Fibroblast of lung (primary cell): ENCODE data around the gene SMCO2. TPM values are rescaled to one million over a fixed set of nuclear protein-coding genes. Genes with fewer than 3 reads are reported as not detected.

Source experiments
- DNase-seq, 2 donors: peaks; one replicate each; pipeline versions ENCODE4 v3.0.0 to v3.0.0-alpha.2; 2010; ENCODE audit warnings: low read depth in 2 of 2
- H2AFZ ChIP-seq: 2 replicates; pipeline ENCODE4 v1.5.1; 2012; ENCODE audit warnings: low read length, control low read depth, inconsistent platforms
- H3K27ac ChIP-seq: 2 replicates; pipeline ENCODE4 v1.5.1; 2011; ENCODE audit warnings: low read length, control low read depth; ENCODE audit not compliant: insufficient read depth
- H3K27me3 ChIP-seq: 2 replicates; pipeline ENCODE4 v1.5.1; 2011; ENCODE audit warnings: mild to moderate bottlenecking, low read length; ENCODE audit not compliant: control insufficient read depth, insufficient read depth
- H3K36me3 ChIP-seq: 2 replicates; pipeline ENCODE4 v1.5.1; 2011; ENCODE audit warnings: low read length; ENCODE audit not compliant: control insufficient read depth, insufficient read depth
- H3K4me1 ChIP-seq: 2 replicates; pipeline ENCODE4 v1.5.1; 2011; ENCODE audit warnings: low read length; ENCODE audit not compliant: control insufficient read depth, insufficient read depth; ENCODE audit errors: extremely low read depth
- H3K4me2 ChIP-seq: 2 replicates; pipeline ENCODE4 v1.5.1; 2011; ENCODE audit warnings: low read length, control low read depth; ENCODE audit not compliant: insufficient read depth; ENCODE audit errors: extremely low read depth
- H3K4me3 ChIP-seq, 4 experiments: fragments of 200-600 bp in 1 of 4; sonication (generic) in 1 of 4; replicated peaks in 1 of 4; 2 replicates each; pipeline ENCODE4 v1.5.1; 2011 to 2016; ENCODE audit warnings: low read length in 4 of 4, low read depth in 3 of 4, mild to moderate bottlenecking in 3 of 4, control low read depth in 2 of 4, inconsistent platforms in 1 of 4, mixed read lengths in 1 of 4; ENCODE audit not compliant: insufficient read depth in 1 of 4; ENCODE audit errors: control extremely low read depth in 1 of 4
- H3K79me2 ChIP-seq: 2 replicates; pipeline ENCODE4 v1.5.1; 2012; ENCODE audit warnings: mild to moderate bottlenecking, low read length, inconsistent platforms; ENCODE audit not compliant: control insufficient read depth, insufficient read depth
- H3K9ac ChIP-seq: 2 replicates; pipeline ENCODE4 v1.5.1; 2011; ENCODE audit warnings: mild to moderate bottlenecking, low read length, control low read depth; ENCODE audit not compliant: insufficient read depth
- H3K9me3 ChIP-seq: 2 replicates; pipeline ENCODE4 v1.5.1; 2012; ENCODE audit warnings: low read depth, low read length; ENCODE audit not compliant: control insufficient read depth, insufficient read depth
- H4K20me1 ChIP-seq: 2 replicates; pipeline ENCODE4 v1.5.1; 2011; ENCODE audit warnings: low read length; ENCODE audit not compliant: control insufficient read depth, insufficient read depth; ENCODE audit errors: extremely low read depth
- CTCF ChIP-seq, 2 donors: IDR thresholded peaks in 1 of 2; conservative IDR thresholded peaks in 1 of 2; 1 replicate in 1 of 2; 2 replicates in 1 of 2; pipeline ENCODE4 v1.5.1; 2011 to 2012; ENCODE audit warnings: low read length in 2 of 2, control low read depth in 1 of 2, inconsistent platforms in 1 of 2, low read depth in 1 of 2, mild to moderate bottlenecking in 1 of 2
- EZH2 ChIP-seq: IDR thresholded peaks from 2 replicates; pipeline ENCODE4 v1.5.1; 2012; ENCODE audit warnings: low read length, control low read depth, mild to moderate bottlenecking; ENCODE audit errors: missing control alignments
- polyA plus RNA-seq, 2 donors: library from polyadenylated mRNA; depleted of rRNA in 1 of 2; stranded (reverse) in 1 of 2; unstranded in 1 of 2; fragments of >200 nt; gene quantifications; 2 replicates each; pipeline ENCODE4 v1.2.1, GENCODE V29; 2011 to 2012; ENCODE audit warnings: missing spikeins in 1 of 2
- total RNA-seq: library from RNA; depleted of rRNA; stranded (reverse); fragments of >200 nt; gene quantifications from 2 replicates; pipeline ENCODE4 v1.2.1, GENCODE V29; 2014

The SMCO2 gene
- total and polyA plus RNA-seq, 2 donors (not counting 1 experiment from before 2014, with no cell fraction given), result not detected

GRCh38 chr12:27528788-27529187, 82.3 kb downstream of the SMCO2 start:
- no peak overlapping the region for H3K9ac ChIP-seq
- no peak for DNase-seq
- no peaks in the 10 kb centered on the region for H3K36me3 ChIP-seq
- H3K4me1 ChIP-seq, result no peaks in the 10 kb centered on the region
- no peaks in the 10 kb centered on the region for H4K20me1 ChIP-seq
- no peak overlapping the region for H3K4me3 ChIP-seq
- no peaks in the 10 kb centered on the region for H3K9me3 ChIP-seq
- no peak for TF ChIP-seq EZH2
- TF ChIP-seq CTCF (conservative IDR thresholded peaks at IDR 0.05 in 1 of 2, IDR thresholded peaks at IDR 0.05 in 1 of 2; ENCODE audit: low read depth in 1 of 2, low read length in 2 of 2), result no peak
- no peak overlapping the region for H2AFZ ChIP-seq
- H3K27me3 ChIP-seq, result no peaks in the 10 kb centered on the region
- peaks cover 89% of the 10 kb centered on the region for H3K79me2 ChIP-seq
- no peak overlapping the region for H3K4me2 ChIP-seq
- no peak overlapping the region for H3K27ac ChIP-seq

DNA sequence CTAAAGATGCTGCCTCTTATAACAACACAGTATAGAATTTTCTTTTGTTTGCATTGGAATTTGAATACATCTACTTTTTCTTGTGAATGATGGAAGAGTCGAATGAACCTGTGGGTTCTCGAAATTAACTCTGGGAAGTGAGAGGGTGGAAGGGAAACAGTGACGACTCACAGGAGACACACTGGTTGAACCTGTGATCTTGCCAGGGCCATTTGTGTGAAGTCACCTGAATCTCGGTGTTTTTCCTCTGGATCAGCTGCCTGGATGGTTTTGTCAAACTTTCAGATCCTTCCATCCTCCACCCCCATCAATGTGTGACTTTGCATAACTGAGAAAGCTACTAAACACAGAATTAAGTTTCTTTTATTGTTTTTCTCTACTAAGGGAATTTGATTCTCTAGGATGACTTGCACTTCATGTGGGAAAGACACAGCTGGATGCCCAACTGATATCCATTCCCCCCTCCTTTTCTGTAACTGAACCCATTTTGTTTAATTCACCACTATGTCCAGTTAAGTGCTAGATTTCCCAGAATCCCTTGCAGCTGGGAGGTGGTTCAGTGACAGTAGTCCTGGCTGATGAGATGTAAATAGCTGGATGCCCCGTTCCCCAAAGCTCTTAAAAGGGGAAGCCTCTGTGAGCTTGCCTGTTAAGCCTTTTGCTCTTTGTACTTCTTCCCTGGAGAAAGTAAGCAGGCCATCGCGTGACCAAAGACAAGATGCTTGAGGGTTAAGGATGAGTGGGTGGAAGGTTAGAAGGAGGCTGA, 83.8 kb downstream of the SMCO2 start:
- peaks cover 92% of the 10 kb centered on the region for H3K79me2 ChIP-seq
- H3K9ac ChIP-seq, result no peak overlapping the region
- H3K9me3 ChIP-seq, result no peaks in the 10 kb centered on the region
- no peaks in the 10 kb centered on the region for H4K20me1 ChIP-seq
- no peaks in the 10 kb centered on the region for H3K4me1 ChIP-seq
- H2AFZ ChIP-seq, result no peak overlapping the region
- TF ChIP-seq CTCF (conservative IDR thresholded peaks at IDR 0.05 in 1 of 2, IDR thresholded peaks at IDR 0.05 in 1 of 2; ENCODE audit: low read depth in 1 of 2, low read length in 2 of 2), result no peak
- no peak for TF ChIP-seq EZH2
- H3K4me2 ChIP-seq, result no peak overlapping the region
- H3K4me3 ChIP-seq, result no peak overlapping the region
- DNase-seq, result no peak
- H3K36me3 ChIP-seq, result no peaks in the 10 kb centered on the region
- H3K27me3 ChIP-seq, result no peaks in the 10 kb centered on the region
- H3K27ac ChIP-seq, result no peak overlapping the region

DNA sequence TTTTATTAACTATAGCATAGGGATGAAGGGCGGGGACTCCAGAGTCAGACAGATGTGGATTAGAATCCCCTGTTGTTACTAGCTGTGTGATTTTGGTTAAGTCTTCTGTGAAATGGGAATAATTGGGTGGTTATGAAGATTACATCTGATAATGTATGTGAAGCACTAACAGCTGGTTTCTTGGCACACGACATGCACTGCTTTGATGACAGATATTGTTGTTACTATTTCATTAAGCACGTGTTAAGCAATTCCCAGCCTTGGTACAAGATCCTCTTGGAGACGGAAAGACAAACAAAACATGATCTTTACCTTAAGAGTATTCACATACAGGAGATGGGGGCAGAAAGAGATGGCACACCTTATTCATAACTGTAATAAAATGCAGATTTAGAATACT, 85.4 kb downstream of the SMCO2 start:
- H3K4me1 ChIP-seq, result no peaks in the 10 kb centered on the region
- DNase-seq, result peak in 1 of 2 donors; percentile 77
- no peaks in the 10 kb centered on the region for H3K27me3 ChIP-seq
- H3K36me3 ChIP-seq, result peaks cover 4% of the 10 kb centered on the region
- H3K4me2 ChIP-seq, result no peak overlapping the region
- TF ChIP-seq EZH2 (no peak), CTCF (conservative IDR thresholded peaks at IDR 0.05 in 1 of 2, IDR thresholded peaks at IDR 0.05 in 1 of 2; ENCODE audit: low read depth in 1 of 2, low read length in 2 of 2) (no peak)
- H4K20me1 ChIP-seq, result no peaks in the 10 kb centered on the region
- no peak overlapping the region for H3K27ac ChIP-seq
- no peak overlapping the region for H3K9ac ChIP-seq
- H3K4me3 ChIP-seq, result no peak overlapping the region
- no peak overlapping the region for H2AFZ ChIP-seq
- H3K79me2 ChIP-seq, result peaks cover 92% of the 10 kb centered on the region
- no peaks in the 10 kb centered on the region for H3K9me3 ChIP-seq
